Endothelial cell of umbilical vein (primary cell): ENCODE results near the gene ASIP. TPM values are rescaled to one million over a fixed set of nuclear protein-coding genes. Genes with fewer than 3 reads are reported as not detected.

Source experiments
- BruUV-seq: library from RNA; stranded (reverse); fragments of 400-500 nt; replicated peaks from 2 replicates; lab custom pipeline; 2021; lab: Mats Ljungman, UMichigan
- CTCF ChIA-PET: fragments of 300-600, 350-600 bp; sonication (Branson Sonifier 250); formaldehyde crosslinking; loops from one replicate; lab custom pipeline; 2021; ENCODE audit warnings: antibody characterized with exemption, inconsistent platforms; lab: Charles Lee
- POLR2A ChIA-PET: fragments of 300-600, 350-600 bp; sonication (Branson Sonifier 250); formaldehyde crosslinking; loops from one replicate; lab custom pipeline; 2021; ENCODE audit warnings: antibody characterized with exemption, inconsistent platforms; lab: Charles Lee
- DNase-seq: peaks from one replicate; pipeline ENCODE4 v3.0.0-alpha.2; 2011; ENCODE audit warnings: low read depth, low spot score
- FAIRE-seq: peaks from 2 replicates; lab custom pipeline; 2011; peaks lifted over from hg19 to GRCh38; lab: Jason Lieb, UNC
- H2AFZ ChIP-seq: 2 replicates; pipeline ENCODE4 v1.6.0; 2012; ENCODE audit warnings: low read depth, low read length, control low read depth, inconsistent platforms
- H3K27ac ChIP-seq: 2 replicates; pipeline ENCODE4 v1.5.1; 2011; ENCODE audit warnings: low read depth, mild to moderate bottlenecking, control low read depth, low read length, moderate library complexity; ENCODE audit not compliant: insufficient read depth
- H3K27me3 ChIP-seq, 2 experiments: 2 replicates each; pipeline versions ENCODE4 v1.6.0 to v1.6.1; 2011; ENCODE audit warnings: low read length in 2 of 2, mixed read lengths in 1 of 2; ENCODE audit not compliant: control insufficient read depth in 2 of 2, insufficient read depth in 2 of 2
- H3K36me3 ChIP-seq, 2 experiments: 2 replicates in 1 of 2; 3 replicates in 1 of 2; pipeline ENCODE4 v1.5.1; 2011; ENCODE audit warnings: low read length in 2 of 2, mild to moderate bottlenecking in 1 of 2, moderate library complexity in 1 of 2; ENCODE audit not compliant: control insufficient read depth in 2 of 2, insufficient read depth in 2 of 2; ENCODE audit errors: extremely low read depth in 1 of 2
- H3K4me1 ChIP-seq: 3 replicates; pipeline ENCODE4 v1.5.1; 2011; ENCODE audit warnings: mild to moderate bottlenecking, low read length; ENCODE audit not compliant: control insufficient read depth, insufficient read depth; ENCODE audit errors: extremely low read depth
- H3K4me2 ChIP-seq: 2 replicates; pipeline ENCODE4 v1.6.1; 2011; ENCODE audit warnings: low read length, control low read depth, mixed read lengths; ENCODE audit not compliant: insufficient read depth
- H3K4me3 ChIP-seq, 3 experiments: fragments of 200-600 bp in 1 of 3; sonication (generic), shearing (Covaris generic) in 1 of 3; replicated peaks in 1 of 3; 2 replicates each; pipeline ENCODE4 v1.5.1; 2011 to 2016; ENCODE audit warnings: control low read depth in 3 of 3, low read length in 3 of 3, mild to moderate bottlenecking in 2 of 3, inconsistent platforms in 1 of 3, low read depth in 1 of 3, moderate library complexity in 1 of 3; ENCODE audit not compliant: insufficient read depth in 1 of 3
- H3K79me2 ChIP-seq: 2 replicates; pipeline ENCODE4 v1.6.0; 2012; ENCODE audit warnings: low read length, inconsistent platforms; ENCODE audit not compliant: control insufficient read depth, insufficient read depth
- H3K9ac ChIP-seq: replicated peaks from 2 replicates; pipeline ENCODE3; 2011; ENCODE audit warnings: low read length, control low read depth; ENCODE audit not compliant: insufficient read depth; ENCODE audit errors: extremely low read depth
- H3K9me1 ChIP-seq: replicated peaks from 3 replicates; pipeline ENCODE4 v1.6.0; 2011; ENCODE audit warnings: mild to moderate bottlenecking, low read length; ENCODE audit not compliant: control insufficient read depth, insufficient read depth; ENCODE audit errors: extremely low read depth
- H3K9me3 ChIP-seq: replicated peaks from 2 replicates; pipeline ENCODE4 v1.5.1; 2012; ENCODE audit warnings: low read length, inconsistent platforms; ENCODE audit not compliant: control insufficient read depth, insufficient read depth
- H4K20me1 ChIP-seq: replicated peaks from 2 replicates; pipeline ENCODE3; 2011; ENCODE audit warnings: mild to moderate bottlenecking, low read length; ENCODE audit not compliant: control insufficient read depth, insufficient read depth; ENCODE audit errors: extremely low read depth
- EZH2 ChIP-seq: IDR thresholded peaks from 2 replicates; pipeline ENCODE4 v1.6.1; 2012; ENCODE audit warnings: borderline replicate concordance, low read depth, mild to moderate bottlenecking, moderate library complexity, low read length, inconsistent platforms; ENCODE audit not compliant: severe bottlenecking
- FOS ChIP-seq: IDR thresholded peaks from 2 replicates; pipeline ENCODE4 v1.6.1; 2011; ENCODE audit warnings: mild to moderate bottlenecking, low read length, moderate library complexity, borderline replicate concordance; ENCODE audit not compliant: insufficient read depth
- GATA2 ChIP-seq: IDR thresholded peaks from 2 replicates; pipeline ENCODE4 v1.7.0; 2011; ENCODE audit warnings: low read depth, mild to moderate bottlenecking, moderate library complexity, mixed read lengths, low read length; ENCODE audit not compliant: insufficient read length, insufficient read depth
- JUN ChIP-seq: IDR thresholded peaks from 2 replicates; pipeline ENCODE4 v1.6.1; 2011; ENCODE audit warnings: borderline replicate concordance, low read depth; ENCODE audit not compliant: insufficient read length, insufficient read depth
- MYC ChIP-seq: IDR thresholded peaks from one replicate; pipeline ENCODE4 v1.6.1; 2011; ENCODE audit warnings: mild to moderate bottlenecking, low read depth, low read length
- POLR2A ChIP-seq: IDR thresholded peaks from 2 replicates; pipeline ENCODE4 v1.6.1; 2012; ENCODE audit warnings: low read depth, mild to moderate bottlenecking, control low read depth, low read length
- POLR2AphosphoS5 ChIP-seq: IDR thresholded peaks from 2 replicates; pipeline ENCODE4 v1.6.1; 2012; ENCODE audit warnings: low read depth, mild to moderate bottlenecking, control low read depth, low read length, moderate library complexity; ENCODE audit not compliant: insufficient read depth
- dilution Hi-C: fragments of 300-500 bp; cut with MboI; formaldehyde crosslinking; loops from one replicate; pipeline ENCODE4 v1.15.0; 2019; ENCODE audit warnings: low sequenced_read_pairs; ENCODE audit not compliant: extremely low pct_ligation_motif_present
- intact Hi-C: fragments of 100-400 bp; cut with micrococcal nuclease; formaldehyde crosslinking; loops from one replicate; pipeline ENCODE4 v1.10.0; 2022
- polyA plus RNA-seq, 4 experiments: library from polyadenylated mRNA; depleted of rRNA in 3 of 4; stranded (reverse) in 3 of 4; unstranded in 1 of 4; fragments of >200 nt; gene quantifications; 2 replicates each; pipeline versions ENCODE4 v1.2.1 to v1.2.3, GENCODE V29; 2011 to 2012; ENCODE audit warnings: missing spikeins in 1 of 4
- total RNA-seq: library from RNA; stranded (reverse); gene quantifications from 2 replicates; pipeline ENCODE4 v1.2.3, GENCODE V29; 2021
- TF ChIP-seq, protein P1 (sequence below), 2 donors: IDR thresholded peaks; 1 replicate in 1 of 2; 2 replicates in 1 of 2; pipeline ENCODE4 v1.5.1; 2011; ENCODE audit warnings: low read length in 2 of 2, mild to moderate bottlenecking in 2 of 2, moderate library complexity in 2 of 2, control low read depth in 1 of 2, inconsistent platforms in 1 of 2, low read depth in 1 of 2; ENCODE audit not compliant: insufficient read depth in 1 of 2; ENCODE audit errors: extremely low read depth in 1 of 2
- TF ChIP-seq, protein P2 (sequence below): IDR thresholded peaks from 2 replicates; pipeline ENCODE4 v1.6.1; 2011; ENCODE audit not compliant: insufficient read depth, insufficient read length

ASIP gene
- total and polyA plus RNA-seq, 2 donors (not counting 3 experiments of a cell fraction or from before 2014, with no cell fraction given), result not detected

DNA sequence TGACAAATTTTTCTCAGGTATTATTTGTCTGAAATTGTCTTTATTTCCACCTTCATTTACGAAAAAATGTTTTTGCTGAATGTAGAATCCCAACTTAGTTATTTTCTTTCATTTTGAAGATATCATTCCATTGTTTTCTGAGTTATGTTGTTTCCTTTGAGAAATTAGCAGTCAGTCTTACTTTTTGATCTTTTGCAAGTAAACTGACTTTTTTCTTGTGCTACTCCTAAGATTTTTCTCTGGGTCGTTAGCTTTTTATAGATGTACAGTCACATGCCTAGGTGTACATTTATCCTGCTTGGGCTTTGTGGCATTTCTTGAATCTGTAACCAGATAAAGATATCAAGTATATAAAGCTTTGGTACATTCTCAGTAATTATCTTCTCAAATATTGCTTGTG lies 29.6 kb upstream of the ASIP start:
- Histone ChIP-seq H4K20me1 (no peaks in the 10 kb centered on the region), H3K9me3 (no peaks in the 10 kb centered on the region), H2AFZ (no peak overlapping the region), H3K4me1 (peaks cover 3% of the 10 kb centered on the region), H3K9ac (no peak overlapping the region), H3K4me3 (no peak overlapping the region), H3K9me1 (no peaks in the 10 kb centered on the region), H3K27ac (no peak overlapping the region), H3K4me2 (no peak overlapping the region), H3K27me3 (no peaks in the 10 kb centered on the region), H3K79me2 (no peaks in the 10 kb centered on the region), H3K36me3 (no peaks in the 10 kb centered on the region)
- POLR2A ChIA-PET, result no interaction called here
- CTCF ChIA-PET, result interaction anchor here (1.1 kb wide), 1 partner anchor 19 kb away, joined by 3 read pairs; no protein-coding TSS in a partner anchor
- DNase-seq (no peak), FAIRE-seq (no peak)
- dilution Hi-C loops (no loop called here), intact Hi-C loops (no loop called here)
- TF ChIP-seq FOS, result no peak
- TF ChIP-seq JUN, result no peak
- no TSS peak for BruUV-seq

DNA sequence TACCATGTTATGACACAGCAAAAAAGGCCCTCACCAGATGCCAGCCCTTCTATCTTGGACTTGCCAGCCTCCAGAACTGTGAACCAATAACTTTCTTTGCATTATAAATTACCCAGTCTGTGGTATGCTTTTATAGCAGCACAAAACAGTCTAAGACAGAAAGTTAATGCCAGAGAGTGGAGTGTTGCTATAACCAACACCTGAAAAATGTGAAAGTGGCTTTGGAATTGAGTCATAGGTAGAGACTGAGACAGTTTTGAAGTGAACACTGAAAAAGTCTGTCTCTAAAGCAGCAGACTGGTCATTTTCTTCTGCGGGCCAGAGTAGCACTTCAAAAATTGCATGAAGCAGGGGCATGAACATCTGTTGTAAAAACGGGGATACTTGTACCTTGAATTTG lies 28.0 kb upstream of the ASIP start:
- Histone ChIP-seq H3K4me1 (peaks cover 6% of the 10 kb centered on the region), H4K20me1 (no peaks in the 10 kb centered on the region), H3K36me3 (no peaks in the 10 kb centered on the region), H2AFZ (no peak overlapping the region), H3K4me3 (no peak overlapping the region), H3K79me2 (no peaks in the 10 kb centered on the region), H3K4me2 (no peak overlapping the region), H3K27me3 (no peaks in the 10 kb centered on the region), H3K9me3 (no peaks in the 10 kb centered on the region), H3K27ac (no peak overlapping the region), H3K9me1 (no peaks in the 10 kb centered on the region), H3K9ac (no peak overlapping the region)
- TF ChIP-seq POLR2A (no peak), GATA2 (no peak), POLR2AphosphoS5 (no peak), FOS (no peak), JUN (no peak), MYC (no peak), EZH2 (no peak)
- TF ChIP-seq, protein P1, sequence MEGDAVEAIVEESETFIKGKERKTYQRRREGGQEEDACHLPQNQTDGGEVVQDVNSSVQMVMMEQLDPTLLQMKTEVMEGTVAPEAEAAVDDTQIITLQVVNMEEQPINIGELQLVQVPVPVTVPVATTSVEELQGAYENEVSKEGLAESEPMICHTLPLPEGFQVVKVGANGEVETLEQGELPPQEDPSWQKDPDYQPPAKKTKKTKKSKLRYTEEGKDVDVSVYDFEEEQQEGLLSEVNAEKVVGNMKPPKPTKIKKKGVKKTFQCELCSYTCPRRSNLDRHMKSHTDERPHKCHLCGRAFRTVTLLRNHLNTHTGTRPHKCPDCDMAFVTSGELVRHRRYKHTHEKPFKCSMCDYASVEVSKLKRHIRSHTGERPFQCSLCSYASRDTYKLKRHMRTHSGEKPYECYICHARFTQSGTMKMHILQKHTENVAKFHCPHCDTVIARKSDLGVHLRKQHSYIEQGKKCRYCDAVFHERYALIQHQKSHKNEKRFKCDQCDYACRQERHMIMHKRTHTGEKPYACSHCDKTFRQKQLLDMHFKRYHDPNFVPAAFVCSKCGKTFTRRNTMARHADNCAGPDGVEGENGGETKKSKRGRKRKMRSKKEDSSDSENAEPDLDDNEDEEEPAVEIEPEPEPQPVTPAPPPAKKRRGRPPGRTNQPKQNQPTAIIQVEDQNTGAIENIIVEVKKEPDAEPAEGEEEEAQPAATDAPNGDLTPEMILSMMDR (IDR thresholded peaks at IDR 0.05; ENCODE audit: extremely low read depth in 1 of 2, insufficient read depth in 1 of 2, low read depth in 1 of 2, low read length in 2 of 2), result no peak
- TF ChIP-seq, protein P2, sequence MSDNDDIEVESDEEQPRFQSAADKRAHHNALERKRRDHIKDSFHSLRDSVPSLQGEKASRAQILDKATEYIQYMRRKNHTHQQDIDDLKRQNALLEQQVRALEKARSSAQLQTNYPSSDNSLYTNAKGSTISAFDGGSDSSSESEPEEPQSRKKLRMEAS, result no peak
- FAIRE-seq (no peak), DNase-seq (no peak)
- BruUV-seq, result no TSS peak
- intact Hi-C loops, result no loop called here
- dilution Hi-C loops, result no loop called here
- ChIA-PET CTCF (no interaction called here), POLR2A (no interaction called here)
